GM12878 (cell line): ENCODE data around the gene GGA2. TPM values are rescaled to one million over a fixed set of nuclear protein-coding genes. Genes with fewer than 3 reads are reported as not detected.

Experiments used
- ATAC-seq: fragments of 200-7000 bp; cut with Tn5 transposase; 3 replicates; pipeline ENCODE4 v1.9.1; 2020; ENCODE audit warnings: mild to moderate bottlenecking, moderate library complexity
- BruUV-seq: library from RNA; stranded (reverse); fragments of 400-500 nt; replicated peaks from 2 replicates; lab custom pipeline; 2021; lab: Mats Ljungman, UMichigan
- CTCF ChIA-PET: fragments of 300-600 bp; sonication (Branson Sonifier 250); formaldehyde crosslinking; extraction: SDS; loops from one replicate; lab custom pipeline; 2021; ENCODE audit warnings: inconsistent platforms; lab: Yijun Ruan, JAX
- POLR2A ChIA-PET: fragments of 350-600 bp; formaldehyde crosslinking; extraction: SDS; loops from one replicate; lab custom pipeline; 2021; ENCODE audit warnings: inconsistent platforms; lab: Charles Lee
- RAD21 ChIA-PET: fragments of 300-600 bp; sonication (Branson Sonifier 250); formaldehyde crosslinking; loops from one replicate; lab custom pipeline; 2023; ENCODE audit warnings: antibody characterized with exemption; ENCODE audit not compliant: unreplicated experiment; lab: Charles Lee
- SMC1A ChIA-PET: fragments of 300-600 bp; sonication (Branson Sonifier 250); formaldehyde crosslinking; loops from one replicate; lab custom pipeline; 2023; ENCODE audit not compliant: unreplicated experiment, uncharacterized antibody; lab: Charles Lee
- DNase-seq: peaks from one replicate; pipeline ENCODE4 v3.0.0-alpha.2; 2011; ENCODE audit warnings: low read depth, low spot score
- FAIRE-seq: peaks from 3 replicates; lab custom pipeline; 2011; peaks lifted over from hg19 to GRCh38; lab: Jason Lieb, UNC
- H2AFZ ChIP-seq: 2 replicates; pipeline ENCODE4 v1.6.0; 2011; ENCODE audit warnings: low read depth, low read length, control low read depth; ENCODE audit not compliant: control insufficient read depth
- H3K27ac ChIP-seq: 2 replicates; pipeline ENCODE4 v1.5.1; 2011; ENCODE audit warnings: control low read depth; ENCODE audit not compliant: control insufficient read depth, insufficient read depth
- H3K27me3 ChIP-seq, 2 experiments: replicated peaks in 1 of 2; 2 replicates each; pipeline versions ENCODE4 v1.6.0 to v1.6.1; 2011; ENCODE audit warnings: low read length in 1 of 2; ENCODE audit not compliant: control insufficient read depth in 2 of 2, insufficient read depth in 2 of 2
- H3K36me3 ChIP-seq, 2 experiments: 2 replicates each; pipeline ENCODE4 v1.5.1; 2011; ENCODE audit warnings: low read length in 1 of 2; ENCODE audit not compliant: control insufficient read depth in 2 of 2, insufficient read depth in 2 of 2
- H3K4me1 ChIP-seq: 2 replicates; pipeline ENCODE4 v1.6.1; 2011; ENCODE audit warnings: mild to moderate bottlenecking, low read length, moderate library complexity, mixed read lengths; ENCODE audit not compliant: control insufficient read depth, insufficient read depth
- H3K4me2 ChIP-seq: 2 replicates; pipeline ENCODE4 v1.6.0; 2011; ENCODE audit warnings: control low read depth; ENCODE audit not compliant: control insufficient read depth, insufficient read depth
- H3K4me3 ChIP-seq: fragments of 200-600 bp; sonication (generic); 2 replicates; pipeline ENCODE4 v1.5.1; 2016
- H3K79me2 ChIP-seq: 2 replicates; pipeline ENCODE4 v1.6.0; 2011; ENCODE audit warnings: low read length; ENCODE audit not compliant: control insufficient read depth, insufficient read depth
- H3K9ac ChIP-seq: 2 replicates; pipeline ENCODE4 v1.8.0; 2011; ENCODE audit warnings: low read length, control low read depth, mixed read lengths; ENCODE audit not compliant: control insufficient read depth, insufficient read depth
- H3K9me3 ChIP-seq: replicated peaks from 3 replicates; pipeline ENCODE4 v1.5.1; 2011; ENCODE audit warnings: mild to moderate bottlenecking, low read length; ENCODE audit not compliant: control insufficient read depth, insufficient read depth
- H4K20me1 ChIP-seq: 2 replicates; pipeline ENCODE4 v1.6.0; 2011; ENCODE audit not compliant: control insufficient read depth, insufficient read depth
- BCL11A ChIP-seq: IDR thresholded peaks from 2 replicates; pipeline ENCODE4 v1.6.1; 2011; ENCODE audit warnings: low read depth, low read length
- BRCA1 ChIP-seq: IDR thresholded peaks from 2 replicates; pipeline ENCODE4 v1.6.1; 2011; ENCODE audit warnings: low read depth, low read length, improper control_type of control experiment
- ETV6 ChIP-seq, 2 experiments: fragments of 450-650 bp in 1 of 2; IDR thresholded peaks in 1 of 2; conservative IDR thresholded peaks in 1 of 2; 2 replicates each; pipeline ENCODE4 v1.6.1; 2014; ENCODE audit warnings: antibody characterized with exemption in 1 of 2, borderline replicate concordance in 1 of 2, low read depth in 1 of 2, mild to moderate bottlenecking in 1 of 2, moderate library complexity in 1 of 2
- GATAD2B ChIP-seq: fragments of 450-650 bp; conservative IDR thresholded peaks from 2 replicates; pipeline ENCODE4 v1.6.1; 2017; ENCODE audit warnings: low read depth, mild to moderate bottlenecking, moderate library complexity
- NFYB ChIP-seq: IDR thresholded peaks from 2 replicates; pipeline ENCODE4 v1.6.1; 2011; ENCODE audit warnings: low read depth, mild to moderate bottlenecking, low read length, improper control_type of control experiment, moderate library complexity; ENCODE audit not compliant: insufficient read depth
- NR2C1 ChIP-seq: fragments of 450-650 bp; IDR thresholded peaks from 2 replicates; pipeline ENCODE4 v1.6.1; 2017; ENCODE audit warnings: antibody characterized with exemption, mild to moderate bottlenecking, moderate library complexity
- NR2C2 ChIP-seq: IDR thresholded peaks from 2 replicates; pipeline ENCODE4 v1.6.1; 2011; ENCODE audit warnings: borderline replicate concordance, low read depth; ENCODE audit not compliant: control insufficient read depth, insufficient read length
- PAX5 ChIP-seq: IDR thresholded peaks from 2 replicates; pipeline ENCODE4 v1.6.1; 2011; ENCODE audit warnings: low read depth, low read length, borderline replicate concordance
- PML ChIP-seq: IDR thresholded peaks from 2 replicates; pipeline ENCODE4 v1.6.1; 2012; ENCODE audit warnings: low read length, inconsistent platforms
- POLR2A ChIP-seq: IDR thresholded peaks from 2 replicates; pipeline ENCODE4 v1.6.1; 2011; ENCODE audit warnings: low read depth, mild to moderate bottlenecking, low read length
- PRDM15 ChIP-seq: fragments of 450-650 bp; formaldehyde crosslinking; IDR thresholded peaks from 2 replicates; pipeline ENCODE4 v1.4.0; 2020; ENCODE audit warnings: mild to moderate bottlenecking, moderate library complexity
- RCOR1 ChIP-seq: conservative IDR thresholded peaks from 2 replicates; pipeline ENCODE4 v1.6.1; 2012; ENCODE audit warnings: low read depth, low read length, improper control_type of control experiment
- RELB ChIP-seq: fragments of 450-650 bp; IDR thresholded peaks from 2 replicates; pipeline ENCODE4 v1.6.1; 2017; ENCODE audit warnings: low read depth, mild to moderate bottlenecking, moderate library complexity
- ZBTB4 ChIP-seq: fragments of 450-650 bp; formaldehyde crosslinking; IDR thresholded peaks from 2 replicates; pipeline ENCODE4 v1.4.0; 2022; ENCODE audit warnings: mild to moderate bottlenecking, moderate library complexity
- ZNF274 ChIP-seq: IDR thresholded peaks from one replicate; pipeline ENCODE4 v1.8.0; 2011; ENCODE audit not compliant: insufficient read length, insufficient read depth
- WGBS: methylation state at CpG from one replicate; pipeline ENCODE4 v1.1.6; 2016; ENCODE audit warnings: low lambda C conversion rate; ENCODE audit not compliant: insufficient replicate concordance, insufficient coverage; ENCODE audit errors: missing lambda C conversion rate; 5-methylcytosine and 5-hydroxymethylcytosine counted together
- in situ Hi-C: fragments of 300-500 bp; cut with MboI; formaldehyde crosslinking; loops from 9 replicates; pipeline ENCODE4 v1.14.3; 2018; ENCODE audit warnings: mixed read lengths
- intact Hi-C: fragments of 100-400 bp; cut with micrococcal nuclease; formaldehyde crosslinking; loops from one replicate; pipeline ENCODE4 v1.14.2; 2022; ENCODE audit not compliant: unreplicated experiment
- polyA plus RNA-seq, 11 experiments: library from polyadenylated mRNA; depleted of rRNA in 4 of 11; unstranded in 6 of 11; stranded (reverse) in 5 of 11; fragments of >200 nt; fragmentation: Nextera tagmentation in 4 of 11; fragmentation: Illumina TruSeq in 1 of 11; extraction: Ambion mirVana in 4 of 11; extraction: Trizol in 1 of 11; gene quantifications; 1 replicate in 1 of 11; 2 replicates in 10 of 11; pipeline versions ENCODE4 v1.2.1 to v1.2.3, GENCODE V29; 2011 to 2016; ENCODE audit warnings: inconsistent platforms in 2 of 11, missing spikeins in 2 of 11, low read depth in 1 of 11
- total RNA-seq, 4 experiments: library from RNA; depleted of rRNA in 3 of 4; stranded (reverse); fragments of >200 nt in 3 of 4; fragmentation: Illumina TruSeq in 1 of 4; extraction: Trizol in 1 of 4; gene quantifications; 2 replicates each; pipeline versions ENCODE4 v1.2.1 to v1.2.3, GENCODE V29; 2013 to 2021

Gene GGA2
- total and polyA plus RNA-seq, 10 of the 15 experiments (the other 5 are each of a cell fraction or from before 2014, with no cell fraction given), result 14.1 to 153 (median 86.6) TPM

GRCh38 chr16:23509782-23510163, 521 bp downstream of the GGA2 start (continued):
- TF ChIP-seq GATAD2B (no peak), PAX5 (no peak), RCOR1 (no peak), POLR2A (no peak)

- Histone ChIP-seq H4K20me1 (peaks cover 18% of the 10 kb centered on the region), H3K4me3 (peak overlapping the region; percentile 94), H3K9ac (peak overlapping the region; percentile 86), H3K27ac (peak overlapping the region; percentile 68), H3K79me2 (peaks cover 62% of the 10 kb centered on the region), H3K27me3 (no peaks in the 10 kb centered on the region), H3K9me3 (no peaks in the 10 kb centered on the region), H3K4me2 (peak overlapping the region; percentile 91), H2AFZ (no peak overlapping the region), H3K36me3 (no peaks in the 10 kb centered on the region), H3K4me1 (peaks cover 26% of the 10 kb centered on the region)
- ChIA-PET CTCF (interaction anchor here (0.6 to 5.1 kb wide), 4 partner anchors 47 to 222 kb away, joined by 3 to 35 read pairs (median 6); partner anchors contain the start of genes EARS2 and UBFD1), SMC1A (interaction anchor here (2.8 to 7.9 kb wide), 3 partner anchors 11 to 75 kb away, joined by 10 to 61 read pairs (median 48); no protein-coding TSS in a partner anchor), RAD21 (interaction anchor here (0.8 kb wide), 1 partner anchor 88 kb away, joined by 4 read pairs; no protein-coding TSS in a partner anchor), POLR2A (interaction anchor here (1.1 to 2.1 kb wide), 3 partner anchors 9 to 12 kb away, joined by 3 to 6 read pairs (median 4); no protein-coding TSS in a partner anchor)
- in situ Hi-C loops, result loop anchor here (10.0 kb wide), 1 partner anchor 335 kb away; no protein-coding TSS in a partner anchor
- intact Hi-C loops, result loop anchor here (5.0 kb wide), 3 partner anchors 57 to 217 kb away; partner anchors contain the start of genes COG7 and NDUFAB1
- no peak for ATAC-seq
- no peak for FAIRE-seq
- no peak for DNase-seq
- BruUV-seq, result no TSS peak
- WGBS, result 1% methylated on average over 5 of the region's 5 CpGs
- TF ChIP-seq PML, result no peak
- TF ChIP-seq RELB, result no peak
- no peak for TF ChIP-seq NFYB
- no peak for TF ChIP-seq PRDM15 (CRISPR knock-in tag)
- TF ChIP-seq NR2C2, result no peak
- no peak for TF ChIP-seq BRCA1
- no peak for TF ChIP-seq ZNF274
- TF ChIP-seq ETV6 (conservative IDR thresholded peaks at IDR 0.05 in 1 of 2, IDR thresholded peaks at IDR 0.05 in 1 of 2; ENCODE audit: borderline replicate concordance in 1 of 2, low read depth in 1 of 2), result no peak
- no peak for TF ChIP-seq NR2C1
- TF ChIP-seq ZBTB4 (CRISPR knock-in tag), result no peak
- no peak for TF ChIP-seq BCL11A
Observed at GRCh38 chr16:23509441-23509754, 896 bp downstream of the GGA2 start.
